Mucosa of rectum (tissue), 2 donors: ENCODE results near the gene MICALL1.
"Not testable (repeated sequence)": the region's sequence is repeated elsewhere in the genome, so short reads cannot be mapped to it uniquely, and the experiment has no call there.

Experiments
- H3K27ac ChIP-seq, 2 donors: one replicate each; pipeline ENCODE4 v1.7.0; 2013; ENCODE audit warnings: inconsistent platforms in 2 of 2, low read depth in 2 of 2, low read length in 2 of 2
- H3K27me3 ChIP-seq, 2 donors: one replicate each; pipeline ENCODE4 v1.7.0; 2013; ENCODE audit warnings: low read length in 2 of 2; ENCODE audit not compliant: control insufficient read depth in 2 of 2, insufficient read depth in 2 of 2
- H3K36me3 ChIP-seq, 2 donors: one replicate each; pipeline ENCODE4 v1.7.0; 2013; ENCODE audit warnings: low read length in 2 of 2; ENCODE audit not compliant: control insufficient read depth in 2 of 2, insufficient read depth in 2 of 2
- H3K4me1 ChIP-seq, 2 donors: one replicate each; pipeline ENCODE4 v1.7.0; 2013; ENCODE audit warnings: low read length in 2 of 2, mild to moderate bottlenecking in 1 of 2; ENCODE audit not compliant: control insufficient read depth in 2 of 2, insufficient read depth in 2 of 2
- H3K4me3 ChIP-seq, 2 donors: one replicate each; pipeline ENCODE4 v1.7.0; 2013; ENCODE audit warnings: low read length in 2 of 2
- H3K9ac ChIP-seq, 2 donors: one replicate each; pipeline ENCODE4 v1.7.0; 2013; ENCODE audit warnings: low read length in 2 of 2, low read depth in 1 of 2, mild to moderate bottlenecking in 1 of 2
- H3K9me3 ChIP-seq, 2 donors: one replicate each; pipeline ENCODE4 v1.7.0; 2013; ENCODE audit warnings: low read length in 2 of 2; ENCODE audit not compliant: control insufficient read depth in 2 of 2
- donor health status: healthy.
- donor health status: Normal muscosa, but diverticular disease.

Gene MICALL1

GRCh38 chr22:37943825-37944198 is 37.7 kb downstream of the MICALL1 start:
- Histone ChIP-seq H3K27ac (no peak overlapping the region), H3K9ac (no peak overlapping the region), H3K4me1 (no peaks in the 10 kb centered on the region), H3K27me3 (no peaks in the 10 kb centered on the region), H3K9me3 (no peaks in the 10 kb centered on the region), H3K36me3 (peaks cover 10 to 20% of the 10 kb centered on the region in 2 donors), H3K4me3 (no peak overlapping the region)

GRCh38 chr22:37944423-37944822 is 38.3 kb downstream of the MICALL1 start:
- H3K27me3 ChIP-seq, H3K4me1 ChIP-seq, H3K9me3 ChIP-seq, H3K4me3 ChIP-seq, H3K9ac ChIP-seq, H3K27ac ChIP-seq: not testable (repeated sequence)
- peaks cover 10 to 20% of the 10 kb centered on the region in 2 donors for H3K36me3 ChIP-seq

GRCh38 chr22:37947142-37947795 is 41.2 kb downstream of the MICALL1 start:
- not testable (repeated sequence) for H3K4me1 ChIP-seq, H3K36me3 ChIP-seq, H3K9ac ChIP-seq, H3K27me3 ChIP-seq, H3K27ac ChIP-seq, H3K4me3 ChIP-seq, H3K9me3 ChIP-seq

- Histone ChIP-seq H3K4me1 (peaks cover 15 to 20% of the 10 kb centered on the region in 2 donors), H3K9ac (no peak overlapping the region), H3K27me3 (peaks cover 0 to 3% of the 10 kb centered on the region in 2 donors)
These were observed 45.2 kb downstream of the MICALL1 start for GRCh38 chr22:37951305-37951704.

GRCh38 chr22:37952629-37953028 is 46.5 kb downstream of the MICALL1 start:
- not testable (repeated sequence) for H3K9me3 ChIP-seq, H3K27me3 ChIP-seq, H3K27ac ChIP-seq
- H3K4me3 ChIP-seq, result peak overlapping the region; percentile 90 to 99
- peaks cover 15 to 20% of the 10 kb centered on the region in 2 donors for H3K4me1 ChIP-seq
- H3K36me3 ChIP-seq, result peaks cover 11 to 12% of the 10 kb centered on the region in 2 donors
- H3K9ac ChIP-seq, result peak overlapping the region in 1 of 2 donors; percentile 98

More at GRCh38 chr22:37951305-37951704, 45.2 kb downstream of the MICALL1 start:
- Histone ChIP-seq H3K27ac (no peak overlapping the region), H3K9me3 (no peaks in the 10 kb centered on the region), H3K36me3 (no peaks in the 10 kb centered on the region), H3K4me3 (no peak overlapping the region)

- Histone ChIP-seq H3K27ac (no peak overlapping the region), H3K9me3 (no peaks in the 10 kb centered on the region), H3K27me3 (peaks cover 0 to 3% of the 10 kb centered on the region in 2 donors), H3K36me3 (peaks cover 14 to 15% of the 10 kb centered on the region in 2 donors), H3K4me3 (peak overlapping the region; percentile 90 to 99), H3K9ac (peak overlapping the region; percentile 33 to 98), H3K4me1 (peaks cover 15 to 20% of the 10 kb centered on the region in 2 donors)
These were observed 47.0 kb downstream of the MICALL1 start for GRCh38 chr22:37953062-37953436.

GRCh38 chr22:37953437-37954179 is 47.5 kb downstream of the MICALL1 start, which contains the start of the genes C22orf23 and POLR2F:
TSS of gene C22orf23 (minus strand) at chr22:37953601. CDS start at chr22:37953149, 452 bp downstream.
TSS of gene POLR2F (plus strand) at chr22:37953699. CDS start at chr22:37953788, 89 bp downstream.
- peaks cover 0 to 3% of the 10 kb centered on the region in 2 donors for H3K27me3 ChIP-seq
- peak within 1 kb of the TSS; percentile 21 to 52 for H3K27ac ChIP-seq
- H3K4me1 ChIP-seq, result peaks cover 15 to 20% of the 10 kb centered on the region in 2 donors
- peaks cover 17% of the 10 kb centered on the region in 2 donors for H3K36me3 ChIP-seq
- peak within 1 kb of the TSS; percentile 90 to 99 for H3K4me3 ChIP-seq
- H3K9me3 ChIP-seq, result no peaks in the 10 kb centered on the region
- peak within 1 kb of the TSS; percentile 91 to 98 for H3K9ac ChIP-seq

- H3K4me3 ChIP-seq, result peak overlapping the region in 1 of 2 donors; percentile 90
- no peak overlapping the region for H3K27ac ChIP-seq
- no peaks in the 10 kb centered on the region for H3K9me3 ChIP-seq
- peaks cover 0 to 3% of the 10 kb centered on the region in 2 donors for H3K27me3 ChIP-seq
- peaks cover 24 to 28% of the 10 kb centered on the region in 2 donors for H3K36me3 ChIP-seq
- peak overlapping the region in 1 of 2 donors; percentile 6 for H3K9ac ChIP-seq
- peaks cover 15 to 20% of the 10 kb centered on the region in 2 donors for H3K4me1 ChIP-seq
These were observed 48.6 kb downstream of the MICALL1 start for GRCh38 chr22:37954686-37955085.

GRCh38 chr22:37955825-37956397 is 49.8 kb downstream of the MICALL1 start:
- Histone ChIP-seq H3K4me1 (peaks cover 15 to 20% of the 10 kb centered on the region in 2 donors), H3K36me3 (peaks cover 24 to 29% of the 10 kb centered on the region in 2 donors)
- not testable (repeated sequence) for H3K27ac ChIP-seq, H3K4me3 ChIP-seq, H3K9ac ChIP-seq, H3K9me3 ChIP-seq, H3K27me3 ChIP-seq

- Histone ChIP-seq H3K4me3 (no peak overlapping the region), H3K27me3 (peaks cover 0 to 3% of the 10 kb centered on the region in 2 donors), H3K4me1 (peaks cover 15 to 20% of the 10 kb centered on the region in 2 donors), H3K36me3 (peaks cover 33 to 38% of the 10 kb centered on the region in 2 donors), H3K9ac (no peak overlapping the region), H3K27ac (no peak overlapping the region), H3K9me3 (no peaks in the 10 kb centered on the region)
These were observed 51.1 kb downstream of the MICALL1 start for GRCh38 chr22:37957232-37957631.
